ENCODE measurements around the gene GBE1. TPM values are rescaled to one million over a fixed set of nuclear protein-coding genes. Genes with fewer than 3 reads are reported as not detected.

Gene GBE1
- total and polyA plus RNA-seq, 9 of the 15 experiments (the other 6 are each of a cell fraction or from before 2014, with no cell fraction given), result 7.9 to 25.6 (median 13.1) TPM

DNA sequence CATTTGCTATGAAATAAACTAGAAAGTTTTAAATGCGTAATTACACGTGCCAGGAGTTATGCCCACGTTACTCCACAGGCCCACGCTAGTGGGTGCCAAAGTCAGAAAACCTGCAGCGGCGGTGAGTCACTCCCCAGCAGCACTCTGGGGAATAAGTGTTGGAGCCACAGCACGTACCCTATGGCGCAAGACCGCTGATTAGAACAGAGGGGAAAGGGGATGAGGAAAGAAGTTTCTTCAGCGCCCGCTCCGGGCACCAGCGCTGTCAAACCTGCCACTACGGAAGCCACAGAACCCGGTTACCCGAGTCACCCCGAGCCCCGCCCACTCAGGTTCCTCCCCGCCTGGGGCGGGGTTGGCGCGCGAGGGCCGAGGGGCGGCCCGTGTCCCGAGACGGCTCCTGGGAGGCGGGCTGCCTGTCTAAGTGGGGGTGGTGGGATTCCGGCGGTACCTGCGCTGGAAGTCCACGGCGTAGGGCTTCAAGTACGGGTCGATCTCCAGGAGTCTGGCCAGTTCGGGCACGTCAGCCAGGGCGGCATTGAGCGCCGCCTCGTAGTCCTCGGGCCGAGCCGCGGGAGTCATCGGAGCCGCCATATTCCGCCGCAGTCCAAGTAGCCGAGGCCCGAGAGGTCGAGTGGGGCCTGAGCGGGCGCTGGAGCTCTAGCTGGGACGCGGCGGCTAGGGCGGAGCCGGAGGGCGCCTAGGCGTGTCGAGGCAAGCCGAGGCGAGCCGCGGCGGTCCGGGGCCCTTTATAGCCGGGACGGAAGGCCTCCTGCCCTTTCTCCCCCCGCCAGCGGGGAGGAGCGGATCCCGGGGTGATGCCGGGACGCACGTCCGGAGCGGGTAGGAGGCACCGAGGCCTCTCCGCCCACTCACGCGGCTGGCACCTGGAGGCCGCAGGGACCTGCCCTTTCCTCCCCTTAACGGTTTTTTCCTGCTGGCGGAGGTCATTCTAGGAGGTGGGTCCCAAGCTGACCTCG lies at the start of gene GBE1 (continued):
- no peak for TF ChIP-seq ZNF277 (CRISPR knock-in tag; IDR thresholded peaks at IDR 0.05; ENCODE audit: borderline replicate concordance)
- no peak for TF ChIP-seq CHCHD3 (CRISPR knock-in tag; IDR thresholded peaks at IDR 0.05)
- TF ChIP-seq GTF2F1 (IDR thresholded peaks at IDR 0.05; ENCODE audit: low read depth, low read length), result no peak; the same call in 1 of the 2 replicates
- no peak for TF ChIP-seq CHD4 (IDR thresholded peaks at IDR 0.05; ENCODE audit: insufficient read depth, insufficient replicate concordance, low read depth, low read length, poor library complexity, severe bottlenecking)
- TF ChIP-seq, protein P1, sequence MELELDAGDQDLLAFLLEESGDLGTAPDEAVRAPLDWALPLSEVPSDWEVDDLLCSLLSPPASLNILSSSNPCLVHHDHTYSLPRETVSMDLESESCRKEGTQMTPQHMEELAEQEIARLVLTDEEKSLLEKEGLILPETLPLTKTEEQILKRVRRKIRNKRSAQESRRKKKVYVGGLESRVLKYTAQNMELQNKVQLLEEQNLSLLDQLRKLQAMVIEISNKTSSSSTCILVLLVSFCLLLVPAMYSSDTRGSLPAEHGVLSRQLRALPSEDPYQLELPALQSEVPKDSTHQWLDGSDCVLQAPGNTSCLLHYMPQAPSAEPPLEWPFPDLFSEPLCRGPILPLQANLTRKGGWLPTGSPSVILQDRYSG (tag; conservative IDR thresholded peaks at IDR 0.05; ENCODE audit: low read depth), result no peak
- TF ChIP-seq, protein P2, sequence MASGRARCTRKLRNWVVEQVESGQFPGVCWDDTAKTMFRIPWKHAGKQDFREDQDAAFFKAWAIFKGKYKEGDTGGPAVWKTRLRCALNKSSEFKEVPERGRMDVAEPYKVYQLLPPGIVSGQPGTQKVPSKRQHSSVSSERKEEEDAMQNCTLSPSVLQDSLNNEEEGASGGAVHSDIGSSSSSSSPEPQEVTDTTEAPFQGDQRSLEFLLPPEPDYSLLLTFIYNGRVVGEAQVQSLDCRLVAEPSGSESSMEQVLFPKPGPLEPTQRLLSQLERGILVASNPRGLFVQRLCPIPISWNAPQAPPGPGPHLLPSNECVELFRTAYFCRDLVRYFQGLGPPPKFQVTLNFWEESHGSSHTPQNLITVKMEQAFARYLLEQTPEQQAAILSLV (tag; IDR thresholded peaks at IDR 0.05), result no peak
- TF ChIP-seq, protein P3, sequence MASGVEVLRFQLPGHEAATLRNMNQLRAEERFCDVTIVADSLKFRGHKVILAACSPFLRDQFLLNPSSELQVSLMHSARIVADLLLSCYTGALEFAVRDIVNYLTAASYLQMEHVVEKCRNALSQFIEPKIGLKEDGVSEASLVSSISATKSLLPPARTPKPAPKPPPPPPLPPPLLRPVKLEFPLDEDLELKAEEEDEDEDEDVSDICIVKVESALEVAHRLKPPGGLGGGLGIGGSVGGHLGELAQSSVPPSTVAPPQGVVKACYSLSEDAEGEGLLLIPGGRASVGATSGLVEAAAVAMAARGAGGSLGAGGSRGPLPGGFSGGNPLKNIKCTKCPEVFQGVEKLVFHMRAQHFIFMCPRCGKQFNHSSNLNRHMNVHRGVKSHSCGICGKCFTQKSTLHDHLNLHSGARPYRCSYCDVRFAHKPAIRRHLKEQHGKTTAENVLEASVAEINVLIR (CRISPR knock-in tag; IDR thresholded peaks at IDR 0.05), result no peak
- no peak for TF ChIP-seq ZNF212 (CRISPR knock-in tag; IDR thresholded peaks at IDR 0.05)
- TF ChIP-seq MIER1 (IDR thresholded peaks at IDR 0.05; ENCODE audit: low read depth), result no peak
- TF ChIP-seq HDAC3 (IDR thresholded peaks at IDR 0.05; ENCODE audit: borderline replicate concordance, partially characterized antibody), result no peak
- TF ChIP-seq BCL6 (CRISPR knock-in tag; IDR thresholded peaks at IDR 0.05), result no peak
- peak; percentile 58; the same call in 1 of the 2 replicates for TF ChIP-seq MYNN (IDR thresholded peaks at IDR 0.05)
- no peak for TF ChIP-seq MYNN (CRISPR knock-in tag; IDR thresholded peaks at IDR 0.05)
- no peak for TF ChIP-seq ZNF77 (CRISPR knock-in tag; IDR thresholded peaks at IDR 0.05)
- TF ChIP-seq ATF7 (IDR thresholded peaks at IDR 0.05), result peak; percentile 54; the same call in 1 of the 2 replicates
- TF ChIP-seq HNRNPLL (IDR thresholded peaks at IDR 0.05; ENCODE audit: low read depth, low read length, poor library complexity, severe bottlenecking), result no peak
- TF ChIP-seq NFE2L1 (tag; IDR thresholded peaks at IDR 0.05; ENCODE audit: borderline replicate concordance, low read depth), result no peak
- no peak for TF ChIP-seq RBM39 (optimal IDR thresholded peaks at IDR 0.05; ENCODE audit: low read depth, low read length)
- TF ChIP-seq GABPA (tag; conservative IDR thresholded peaks at IDR 0.05; ENCODE audit: low read depth), result peak; percentile 73
- no peak for TF ChIP-seq ZNF644 (tag; IDR thresholded peaks at IDR 0.05; ENCODE audit: low read depth)
- peak; percentile 29; the same call in 1 of the 2 replicates for TF ChIP-seq ZNF384 (IDR thresholded peaks at IDR 0.05; ENCODE audit: low read depth, low read length)
- no peak for TF ChIP-seq ZBTB43 (CRISPR knock-in tag; IDR thresholded peaks at IDR 0.05)
